MM.1S (cell line): ENCODE results near the gene AQP12A.

Source experiments
- EZH2 ChIP-seq: fragments of 300-600 bp; sonication (generic); optimal IDR thresholded peaks from 2 replicates; pipeline ENCODE3; 2017; ENCODE audit warnings: low read depth, mild to moderate bottlenecking, antibody characterized with exemption, low read length, mixed read lengths
- TF ChIP-seq, protein P1 (sequence below): fragments of 300-600 bp; sonication (generic); IDR thresholded peaks from 2 replicates; pipeline ENCODE4 v1.5.1; 2016; ENCODE audit warnings: antibody characterized with exemption, low read length, mixed read lengths

- TF ChIP-seq EZH2 = no peak
- TF ChIP-seq, protein P1, sequence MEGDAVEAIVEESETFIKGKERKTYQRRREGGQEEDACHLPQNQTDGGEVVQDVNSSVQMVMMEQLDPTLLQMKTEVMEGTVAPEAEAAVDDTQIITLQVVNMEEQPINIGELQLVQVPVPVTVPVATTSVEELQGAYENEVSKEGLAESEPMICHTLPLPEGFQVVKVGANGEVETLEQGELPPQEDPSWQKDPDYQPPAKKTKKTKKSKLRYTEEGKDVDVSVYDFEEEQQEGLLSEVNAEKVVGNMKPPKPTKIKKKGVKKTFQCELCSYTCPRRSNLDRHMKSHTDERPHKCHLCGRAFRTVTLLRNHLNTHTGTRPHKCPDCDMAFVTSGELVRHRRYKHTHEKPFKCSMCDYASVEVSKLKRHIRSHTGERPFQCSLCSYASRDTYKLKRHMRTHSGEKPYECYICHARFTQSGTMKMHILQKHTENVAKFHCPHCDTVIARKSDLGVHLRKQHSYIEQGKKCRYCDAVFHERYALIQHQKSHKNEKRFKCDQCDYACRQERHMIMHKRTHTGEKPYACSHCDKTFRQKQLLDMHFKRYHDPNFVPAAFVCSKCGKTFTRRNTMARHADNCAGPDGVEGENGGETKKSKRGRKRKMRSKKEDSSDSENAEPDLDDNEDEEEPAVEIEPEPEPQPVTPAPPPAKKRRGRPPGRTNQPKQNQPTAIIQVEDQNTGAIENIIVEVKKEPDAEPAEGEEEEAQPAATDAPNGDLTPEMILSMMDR = no peak
These were observed 16.2 kb downstream of the AQP12A start for GRCh38 chr2:240707821-240708220.
